Fibroblast of skin of left biceps (primary cell): ENCODE results near the gene OGFR.

ENCODE experiments used
- DNase-seq, 2 experiments: peaks; one replicate each; pipeline ENCODE4 v3.0.0-alpha.2; 2013; ENCODE audit warnings: low read depth in 2 of 2

The OGFR gene, protein sequence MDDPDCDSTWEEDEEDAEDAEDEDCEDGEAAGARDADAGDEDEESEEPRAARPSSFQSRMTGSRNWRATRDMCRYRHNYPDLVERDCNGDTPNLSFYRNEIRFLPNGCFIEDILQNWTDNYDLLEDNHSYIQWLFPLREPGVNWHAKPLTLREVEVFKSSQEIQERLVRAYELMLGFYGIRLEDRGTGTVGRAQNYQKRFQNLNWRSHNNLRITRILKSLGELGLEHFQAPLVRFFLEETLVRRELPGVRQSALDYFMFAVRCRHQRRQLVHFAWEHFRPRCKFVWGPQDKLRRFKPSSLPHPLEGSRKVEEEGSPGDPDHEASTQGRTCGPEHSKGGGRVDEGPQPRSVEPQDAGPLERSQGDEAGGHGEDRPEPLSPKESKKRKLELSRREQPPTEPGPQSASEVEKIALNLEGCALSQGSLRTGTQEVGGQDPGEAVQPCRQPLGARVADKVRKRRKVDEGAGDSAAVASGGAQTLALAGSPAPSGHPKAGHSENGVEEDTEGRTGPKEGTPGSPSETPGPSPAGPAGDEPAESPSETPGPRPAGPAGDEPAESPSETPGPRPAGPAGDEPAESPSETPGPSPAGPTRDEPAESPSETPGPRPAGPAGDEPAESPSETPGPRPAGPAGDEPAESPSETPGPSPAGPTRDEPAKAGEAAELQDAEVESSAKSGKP

DNA sequence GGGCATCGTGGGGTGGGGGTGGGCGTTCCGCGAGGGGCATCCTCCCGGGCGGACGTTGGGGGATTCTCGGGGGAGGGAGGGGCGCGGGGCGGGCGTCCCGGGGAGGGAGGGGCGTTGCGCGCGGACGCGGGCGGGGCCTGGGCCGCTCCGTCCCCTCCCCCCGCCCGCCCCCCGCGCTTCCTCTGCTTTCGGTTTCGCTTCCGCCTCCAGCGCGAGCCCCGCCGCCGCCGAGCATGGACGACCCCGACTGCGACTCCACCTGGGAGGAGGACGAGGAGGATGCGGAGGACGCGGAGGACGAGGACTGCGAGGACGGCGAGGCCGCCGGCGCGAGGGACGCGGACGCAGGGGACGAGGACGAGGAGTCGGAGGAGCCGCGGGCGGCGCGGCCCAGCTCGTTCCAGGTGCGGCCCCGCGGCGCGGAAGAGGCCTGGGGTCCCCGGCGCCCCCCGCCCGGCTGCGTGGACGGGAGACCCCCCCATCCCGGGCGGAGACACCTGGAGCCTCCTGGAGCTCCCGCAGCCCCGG is at the start of gene OGFR:
OGFR (plus strand) TSS at position 209 of the 528 bp plus-strand sequence; CDS start at position 234, 25 bp downstream.
- DNase-seq, result no peak

GRCh38 chr20:62754991-62755356 is 49.7 kb upstream of the OGFR start:
- no peak for DNase-seq

DNA sequence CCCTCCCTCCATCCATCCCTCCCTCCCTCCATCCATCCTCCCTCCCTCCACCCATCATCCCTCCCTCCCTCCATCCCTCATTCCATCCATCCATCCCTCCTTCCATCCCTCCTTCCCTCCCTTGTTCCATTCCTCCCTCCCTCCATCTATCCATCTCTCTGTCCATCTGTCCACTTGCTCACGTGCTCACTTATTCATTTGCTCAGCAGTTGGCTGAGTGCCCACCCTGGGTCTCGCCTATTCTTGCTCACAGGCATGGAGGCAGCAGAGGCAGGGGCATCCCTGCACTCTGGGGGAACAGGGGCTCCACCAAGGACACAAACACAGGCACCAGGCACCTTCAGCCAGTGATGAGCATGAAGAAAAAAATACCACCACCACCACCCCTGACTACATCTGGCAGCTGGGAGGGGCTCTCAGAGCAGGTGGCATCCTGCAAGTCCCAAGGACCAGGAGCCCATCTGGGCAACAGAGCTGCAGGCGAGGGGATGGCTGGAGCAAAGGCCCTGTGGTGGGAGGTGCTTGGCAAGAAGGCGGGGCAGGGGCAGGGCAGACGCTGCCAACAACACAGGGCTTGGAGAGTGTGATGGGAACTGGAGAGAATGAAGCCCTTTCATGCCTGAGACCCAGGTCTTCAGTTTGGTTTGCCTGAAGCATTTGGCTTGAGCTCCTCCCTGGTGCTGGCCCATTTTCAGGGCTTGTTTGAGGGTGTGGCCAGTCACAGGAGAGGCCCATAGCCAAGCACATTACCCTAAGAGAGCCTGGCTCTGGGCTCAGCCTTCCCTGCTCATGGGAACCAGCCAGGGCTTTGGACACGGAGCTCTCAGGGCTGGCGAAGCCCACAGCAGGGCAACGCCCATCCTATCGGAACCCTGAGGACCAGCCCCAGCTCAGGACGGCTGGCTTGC is 48.6 kb upstream of the OGFR start:
- no peak for DNase-seq

- DNase-seq, result no peak
These were observed 46.3 kb upstream of the OGFR start for GRCh38 chr20:62758226-62758912.

GRCh38 chr20:62759981-62760431 is 44.6 kb upstream of the OGFR start:
- DNase-seq, result no peak

GRCh38 chr20:62760471-62760855 is 44.2 kb upstream of the OGFR start:
- DNase-seq, result no peak

GRCh38 chr20:62760856-62761758 is 43.5 kb upstream of the OGFR start:
- no peak for DNase-seq

DNA sequence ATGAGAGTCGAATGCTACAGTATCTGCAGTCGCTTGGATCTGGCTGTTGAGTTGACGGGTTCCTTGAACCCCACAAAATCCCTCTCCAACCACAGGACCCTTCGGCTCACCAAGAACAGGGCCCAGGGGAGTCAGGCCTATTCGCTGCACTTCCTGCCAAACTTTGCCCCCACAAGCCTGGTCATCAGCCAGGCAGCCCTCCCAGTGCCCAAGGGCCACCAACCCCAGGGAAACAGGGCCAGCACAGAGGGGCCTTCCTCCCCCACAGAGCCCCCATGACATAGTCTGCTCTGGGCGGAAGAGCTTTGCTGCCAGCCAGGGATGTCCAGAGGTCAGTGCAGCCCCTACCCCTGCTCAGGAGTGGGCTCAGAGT is 42.9 kb upstream of the OGFR start:
- DNase-seq, result no peak

DNA sequence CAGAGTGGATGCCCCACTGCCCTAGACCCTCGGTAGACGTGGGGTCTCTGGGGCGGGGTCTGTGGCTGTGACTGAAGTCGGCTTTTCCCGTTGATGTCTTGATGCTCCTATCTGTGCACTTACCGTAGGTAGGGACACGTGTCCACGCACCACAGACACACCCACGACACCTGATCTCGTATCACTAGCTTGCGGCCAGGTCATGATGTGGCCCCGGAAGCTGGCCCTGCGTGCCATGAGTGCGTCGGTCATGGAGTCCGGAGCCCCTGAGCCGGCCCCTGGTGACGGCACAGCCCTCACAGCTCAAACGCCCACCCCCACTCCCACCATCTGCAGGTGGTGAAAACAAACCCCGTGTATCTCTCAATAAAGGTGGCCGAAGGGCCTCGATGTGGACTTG is 42.3 kb upstream of the OGFR start:
- no peak for DNase-seq

- no peak for DNase-seq
These were observed 41.8 kb upstream of the OGFR start for GRCh38 chr20:62762801-62763368.

DNA sequence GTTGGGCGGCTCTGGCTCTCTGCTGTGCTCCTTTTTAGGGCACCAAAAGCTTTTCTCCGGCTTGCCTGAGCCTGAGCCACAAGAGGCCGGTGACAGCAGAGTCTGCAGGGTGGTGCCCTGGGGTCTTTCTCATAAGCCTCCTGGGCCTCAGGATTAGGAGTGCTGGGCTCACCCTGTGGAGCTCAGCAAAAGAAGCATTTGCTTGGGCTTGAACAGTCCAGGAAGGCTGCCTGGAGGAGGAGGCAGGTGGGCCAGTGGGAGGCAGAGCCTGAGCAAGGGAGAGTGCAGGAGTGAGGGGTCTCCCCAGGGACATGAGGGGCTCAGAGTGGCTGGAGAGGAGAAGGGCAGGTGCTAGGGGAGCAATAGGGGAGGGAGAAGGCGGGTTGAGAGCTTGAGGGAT is 41.2 kb upstream of the OGFR start:
- DNase-seq, result no peak

GRCh38 chr20:62764156-62764935 is 40.3 kb upstream of the OGFR start:
- no peak for DNase-seq

- no peak for DNase-seq
These were observed 39.6 kb upstream of the OGFR start for GRCh38 chr20:62765021-62765420.

DNA sequence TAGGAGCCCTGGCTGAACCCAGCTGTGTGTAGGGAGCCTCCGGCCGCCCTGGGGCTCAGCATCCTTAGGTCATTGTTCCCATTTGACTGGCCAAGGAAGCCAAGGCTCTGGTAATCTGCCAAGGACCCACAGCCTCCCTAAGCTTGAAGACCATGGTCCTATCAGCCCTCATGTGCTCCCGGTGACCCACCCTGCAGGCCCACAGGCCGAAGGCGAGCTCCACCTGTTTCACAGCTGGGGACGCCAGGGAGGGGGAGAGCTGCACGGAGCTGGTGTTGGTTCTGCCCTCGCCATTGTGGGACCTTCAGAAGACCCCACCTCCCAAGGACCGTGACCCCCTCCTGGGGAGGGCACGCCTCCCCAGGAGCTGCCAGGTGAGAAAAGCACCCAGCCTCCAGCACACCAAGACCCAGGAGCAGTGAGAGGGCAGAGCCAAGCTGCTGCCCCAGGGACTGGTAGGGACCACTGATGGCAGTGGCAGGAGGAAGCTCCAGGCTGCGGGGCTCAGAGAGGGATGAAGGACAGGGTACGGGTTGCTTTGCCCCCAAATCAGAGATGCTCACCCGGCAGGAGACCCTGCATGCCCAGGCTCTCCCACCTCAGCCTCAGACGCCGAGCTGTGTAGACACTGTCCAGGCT is 39.1 kb upstream of the OGFR start:
- no peak for DNase-seq

DNA sequence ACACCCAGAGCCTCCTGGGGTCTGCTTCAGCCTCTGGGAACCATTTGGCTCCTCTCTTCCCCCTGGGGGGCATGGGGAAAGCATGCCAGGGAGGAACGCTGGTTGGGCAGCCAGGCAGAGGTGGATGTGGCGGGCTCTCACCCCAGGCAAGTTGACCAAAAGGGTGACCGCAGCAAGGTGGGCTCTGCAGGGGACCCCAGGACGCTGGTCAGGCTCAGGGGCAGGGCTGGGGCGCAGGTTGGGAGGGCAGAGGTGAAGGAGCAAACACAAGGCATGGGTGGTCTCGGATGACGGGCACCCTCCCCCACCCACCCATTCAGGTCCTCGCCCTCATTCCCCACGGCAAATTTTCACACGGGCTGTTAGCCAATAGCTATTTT is 38.6 kb upstream of the OGFR start:
- DNase-seq, result no peak

- DNase-seq, result no peak
These were observed 37.9 kb upstream of the OGFR start for GRCh38 chr20:62766716-62767115.

DNA sequence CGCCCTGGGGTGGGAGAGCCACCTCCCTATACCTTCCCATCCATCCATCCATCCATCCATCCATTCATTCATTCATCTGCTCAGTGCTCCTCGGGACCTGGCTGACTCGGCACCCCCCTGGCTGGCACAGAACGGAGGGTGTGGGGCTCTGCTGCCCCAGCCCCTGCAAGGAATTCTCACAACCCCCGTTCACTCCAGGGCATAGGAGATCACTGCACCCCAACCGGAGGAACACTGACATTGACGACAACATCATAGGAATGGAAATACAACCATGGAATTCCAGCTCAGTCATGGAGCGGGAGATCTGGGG is 36.4 kb upstream of the OGFR start:
- no peak for DNase-seq

- peak in 1 of 2 experiments; percentile 8 for DNase-seq
These were observed 35.9 kb upstream of the OGFR start for GRCh38 chr20:62768551-62769287.
